ENCODE measurements around the gene PDGFC.

PDGFC gene

DNA sequence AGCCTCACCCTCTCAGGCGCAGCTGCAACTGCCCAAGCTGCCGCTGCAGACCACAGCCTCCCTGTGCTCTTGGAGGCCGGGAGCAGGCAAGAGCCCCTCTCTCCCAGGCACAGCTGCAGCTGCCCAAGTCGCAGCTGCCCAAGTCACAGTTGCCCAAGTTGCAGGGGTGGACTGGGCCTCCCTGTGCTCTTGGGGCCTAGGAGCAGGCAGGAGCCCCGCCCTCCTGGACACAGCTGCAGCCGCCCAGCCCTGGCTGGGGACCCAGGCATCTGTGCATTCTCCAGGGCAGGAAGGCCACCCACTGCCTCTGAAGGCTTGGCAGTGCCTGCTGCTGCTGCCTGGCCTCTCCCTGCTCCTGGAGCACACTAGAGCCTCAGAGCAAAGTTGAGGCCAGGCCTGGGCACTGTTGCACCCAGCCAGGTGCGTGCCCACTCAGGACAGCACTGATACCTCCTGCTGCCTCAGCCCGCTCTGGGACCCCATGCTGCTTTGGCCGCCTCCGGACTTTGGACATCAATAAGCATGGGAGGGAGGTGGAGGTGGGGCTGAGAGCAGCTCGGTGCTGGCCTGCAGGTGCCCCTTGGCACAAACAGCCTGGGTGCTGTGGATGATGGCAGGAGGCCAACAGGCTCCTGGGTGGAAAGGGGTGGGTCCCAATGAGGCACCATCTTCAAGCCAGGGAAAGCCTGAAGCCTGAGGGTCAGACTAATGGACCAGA lies 247.5 kb downstream of the PDGFC start:
- Histone ChIP-seq H3K9me3 (ENCODE audit: insufficient read depth, low read depth, low read length) (no peaks in the 10 kb centered on the region; the same call in 1 of the 2 replicates), H3K9ac (ENCODE audit: low read depth, low read length) (no peak overlapping the region), H3K4me3 (ENCODE audit: low read length) (no peak overlapping the region), H3K27me3 (ENCODE audit: insufficient read depth, low read length) (no peaks in the 10 kb centered on the region), H3K27ac (ENCODE audit: low read length) (no peak overlapping the region), H3K4me1 (ENCODE audit: insufficient read depth, low read length) (no peaks in the 10 kb centered on the region), H3K36me3 (ENCODE audit: insufficient read depth, low read depth, low read length) (no peaks in the 10 kb centered on the region)

DNA sequence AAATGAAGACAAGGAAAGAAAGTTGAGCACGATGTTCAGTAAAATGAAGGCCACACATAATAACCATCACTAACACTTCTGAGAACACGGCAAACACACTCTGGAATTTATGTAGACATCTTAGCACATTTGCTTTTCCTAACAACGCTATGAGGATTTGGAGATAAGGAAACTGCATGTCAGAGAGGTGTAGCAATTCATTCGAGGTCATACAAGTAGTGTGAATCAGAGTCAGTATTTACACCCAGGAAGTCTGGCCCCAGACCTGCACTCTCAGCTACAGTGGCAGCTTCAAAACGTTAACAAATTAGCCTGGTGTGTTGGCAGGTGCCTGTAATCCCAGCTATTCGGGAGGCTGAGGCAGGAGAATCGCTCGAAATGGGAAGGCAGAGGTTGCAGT lies 253.4 kb downstream of the PDGFC start:
- Histone ChIP-seq H3K27me3 (ENCODE audit: insufficient read depth, low read length) (no peaks in the 10 kb centered on the region), H3K9me3 (ENCODE audit: insufficient read depth, low read depth, low read length) (no peaks in the 10 kb centered on the region), H3K4me1 (ENCODE audit: insufficient read depth, low read length) (no peaks in the 10 kb centered on the region), H3K36me3 (ENCODE audit: insufficient read depth, low read depth, low read length) (no peaks in the 10 kb centered on the region), H3K9ac (ENCODE audit: low read depth, low read length) (no peak overlapping the region), H3K4me3 (ENCODE audit: low read length) (no peak overlapping the region), H3K27ac (ENCODE audit: low read length) (no peak overlapping the region)

DNA sequence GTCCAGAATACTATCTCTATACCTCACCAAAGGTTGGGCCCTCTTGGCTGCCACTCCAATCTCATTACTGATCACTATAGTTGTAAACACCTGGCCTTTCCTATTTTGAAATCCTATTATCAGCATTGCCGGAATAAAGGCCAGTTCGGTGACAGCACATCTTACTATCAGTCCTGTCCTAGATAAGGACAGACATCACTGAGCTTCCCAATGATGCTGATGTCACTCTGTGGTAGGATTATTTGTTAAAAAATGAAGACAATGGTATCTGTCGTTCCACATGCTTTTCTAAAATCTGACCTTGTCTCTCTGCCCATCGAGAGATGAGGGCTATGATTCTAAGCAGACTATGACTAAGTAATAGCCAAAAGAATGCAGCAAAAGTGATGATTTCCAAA lies 260.4 kb downstream of the PDGFC start:
- Histone ChIP-seq H3K9ac (ENCODE audit: low read depth, low read length) (no peak overlapping the region), H3K27ac (ENCODE audit: low read length) (no peak overlapping the region), H3K9me3 (ENCODE audit: insufficient read depth, low read depth, low read length) (no peaks in the 10 kb centered on the region), H3K36me3 (ENCODE audit: insufficient read depth, low read depth, low read length) (no peaks in the 10 kb centered on the region), H3K4me3 (ENCODE audit: low read length) (no peak overlapping the region), H3K4me1 (ENCODE audit: insufficient read depth, low read length) (no peaks in the 10 kb centered on the region), H3K27me3 (ENCODE audit: insufficient read depth, low read length) (no peaks in the 10 kb centered on the region)

Measured in iPS-20b (cell line).